HepG2 (cell line): ENCODE measurements around the gene SLC25A22. TPM values are rescaled to one million over a fixed set of nuclear protein-coding genes. Genes with fewer than 3 reads are reported as not detected.

Source experiments
- ATAC-seq: fragments of 200-7000 bp; cut with Tn5 transposase; 3 replicates; pipeline ENCODE4 v1.9.1; 2020; ENCODE audit warnings: mild to moderate bottlenecking, moderate library complexity
- BruUV-seq: library from RNA; stranded (reverse); fragments of 400-500 nt; replicated peaks from 2 replicates; lab custom pipeline; 2021; lab: Mats Ljungman, UMichigan
- CTCF ChIA-PET: fragments of 300-600 bp; formaldehyde crosslinking; extraction: SDS; loops from one replicate; lab custom pipeline; 2021; ENCODE audit warnings: low total read pairs, inconsistent platforms, low intra/inter-chr PET ratio; lab: Yijun Ruan, JAX
- POLR2A ChIA-PET: fragments of 350-600 bp; sonication (Branson Sonifier 250); formaldehyde crosslinking; loops from one replicate; lab custom pipeline; 2020; ENCODE audit warnings: antibody characterized with exemption, inconsistent platforms; lab: Yijun Ruan, JAX
- DNase-seq: peaks from one replicate; pipeline ENCODE4 v3.0.0-alpha.2; 2015; ENCODE audit warnings: low spot score
- FAIRE-seq: peaks from 3 replicates; lab custom pipeline; 2011; peaks lifted over from hg19 to GRCh38; lab: Jason Lieb, UNC
- H2AFZ ChIP-seq: one replicate; pipeline ENCODE4 v1.6.1; 2011; ENCODE audit warnings: low read length, inconsistent platforms
- H3K27ac ChIP-seq: fragments of 300-600 bp; 3 replicates; pipeline ENCODE4 v1.8.0; 2011; ENCODE audit warnings: mixed run types, mild to moderate bottlenecking, mixed read lengths, low read length, inconsistent platforms; ENCODE audit not compliant: insufficient read depth; ENCODE audit errors: extremely low read length
- H3K27me3 ChIP-seq, 2 experiments: fragments of 200-600 bp in 1 of 2; 2 replicates in 1 of 2; 3 replicates in 1 of 2; pipeline versions ENCODE4 v1.6.0 to v1.8.0; 2011; ENCODE audit warnings: low read length in 2 of 2, mild to moderate bottlenecking in 2 of 2, moderate library complexity in 2 of 2, inconsistent platforms in 1 of 2; ENCODE audit not compliant: insufficient read depth in 2 of 2, control insufficient read depth in 1 of 2
- H3K36me3 ChIP-seq, 2 experiments: fragments of 200-600 bp in 1 of 2; replicated peaks in 1 of 2; 2 replicates in 1 of 2; 3 replicates in 1 of 2; pipeline versions ENCODE4 v1.5.1 to v1.8.0; 2011; ENCODE audit warnings: low read length in 2 of 2, inconsistent platforms in 1 of 2; ENCODE audit not compliant: insufficient read depth in 2 of 2, control insufficient read depth in 1 of 2
- H3K4me1 ChIP-seq: 2 replicates; pipeline ENCODE4 v1.5.1; 2012; ENCODE audit warnings: low read length, inconsistent platforms; ENCODE audit not compliant: insufficient read depth
- H3K4me2 ChIP-seq: 2 replicates; pipeline ENCODE4 v1.6.0; 2011; ENCODE audit warnings: low read depth, low read length, inconsistent platforms
- H3K4me3 ChIP-seq, 3 experiments: fragments of 200-600 bp in 1 of 3; sonication (generic), shearing (Covaris generic) in 1 of 3; replicated peaks in 1 of 3; 2 replicates each; pipeline ENCODE4 v1.5.1; 2011 to 2016; ENCODE audit warnings: low read length in 3 of 3, inconsistent platforms in 2 of 3, low read depth in 2 of 3, mild to moderate bottlenecking in 2 of 3, control low read depth in 1 of 3, mixed read lengths in 1 of 3; ENCODE audit not compliant: insufficient read depth in 1 of 3
- H3K79me2 ChIP-seq: one replicate; pipeline ENCODE4 v1.6.1; 2011; ENCODE audit warnings: low read length, inconsistent platforms; ENCODE audit not compliant: insufficient read depth
- H3K9ac ChIP-seq: 2 replicates; pipeline ENCODE4 v1.6.0; 2011; ENCODE audit warnings: mild to moderate bottlenecking, low read depth, low read length, inconsistent platforms; ENCODE audit not compliant: insufficient read depth
- H3K9me3 ChIP-seq: 2 replicates; pipeline ENCODE4 v1.5.1; 2012; ENCODE audit warnings: mild to moderate bottlenecking, low read length
- H4K20me1 ChIP-seq: 2 replicates; pipeline ENCODE4 v1.6.0; 2011; ENCODE audit warnings: inconsistent platforms, mild to moderate bottlenecking, low read length, moderate library complexity; ENCODE audit not compliant: insufficient read depth
- HMG20A ChIP-seq: IDR thresholded peaks from 2 replicates; pipeline ENCODE4 v1.6.1; 2016; ENCODE audit warnings: borderline replicate concordance
- KDM4B ChIP-seq: sonication (generic); formaldehyde crosslinking; IDR thresholded peaks from 2 replicates; pipeline ENCODE4 v1.4.0; 2020; ENCODE audit warnings: missing genetic modification reagents
- KLF6 ChIP-seq: IDR thresholded peaks from 2 replicates; pipeline ENCODE4 v1.8.0; 2016; ENCODE audit warnings: missing biosample characterization, missing genetic modification reagents
- MTA1 ChIP-seq: sonication (generic); formaldehyde crosslinking; IDR thresholded peaks from 2 replicates; pipeline ENCODE4 v1.4.0; 2020; ENCODE audit warnings: missing genetic modification reagents, mild to moderate bottlenecking, borderline replicate concordance
- MXI1 ChIP-seq: IDR thresholded peaks from 3 replicates; pipeline ENCODE4 v1.6.1; 2012; ENCODE audit warnings: low read depth, low read length, inconsistent platforms, borderline replicate concordance
- POGZ ChIP-seq: sonication (generic); formaldehyde crosslinking; IDR thresholded peaks from 2 replicates; pipeline ENCODE4 v1.4.0; 2020; ENCODE audit warnings: mild to moderate bottlenecking, missing genetic modification reagents
- ZNF530 ChIP-seq: sonication (generic); formaldehyde crosslinking; IDR thresholded peaks from 2 replicates; pipeline ENCODE4 v1.5.0; 2020; ENCODE audit warnings: low read depth, mild to moderate bottlenecking, missing genetic modification reagents
- ZNF703 ChIP-seq: sonication (generic); formaldehyde crosslinking; IDR thresholded peaks from 2 replicates; pipeline ENCODE4 v1.5.1; 2020; ENCODE audit warnings: missing genetic modification reagents, mild to moderate bottlenecking, moderate library complexity, borderline replicate concordance
- ZXDC ChIP-seq: sonication (generic); formaldehyde crosslinking; IDR thresholded peaks from 2 replicates; pipeline ENCODE4 v1.5.0; 2020; ENCODE audit warnings: mild to moderate bottlenecking, missing genetic modification reagents
- WGBS: methylation state at CpG from one replicate; pipeline ENCODE4 v1.1.6; 2017; ENCODE audit warnings: low lambda C conversion rate; 5-methylcytosine and 5-hydroxymethylcytosine counted together
- in situ Hi-C: cut with HindIII; loops from 2 replicates; pipeline ENCODE4 v1.10.0; 2017; ENCODE audit warnings: low pct_unique_long_range_greater_than_20kb; ENCODE audit not compliant: extremely low pct_ligation_motif_present
- intact Hi-C: fragments of 100-400 bp; cut with micrococcal nuclease; formaldehyde crosslinking; loops from one replicate; pipeline ENCODE4 v1.10.0; 2022; ENCODE audit not compliant: unreplicated experiment
- polyA plus RNA-seq, 8 experiments: library from polyadenylated mRNA; depleted of rRNA in 3 of 8; stranded (reverse) in 7 of 8; unstranded in 1 of 8; fragments of >200 nt; fragmentation: Illumina TruSeq in 4 of 8; extraction: Trizol in 4 of 8; gene quantifications; 2 replicates each; pipeline versions ENCODE4 v1.2.1 to v1.2.3, GENCODE V29; 2011 to 2016; ENCODE audit warnings: low read depth in 4 of 8, missing spikeins in 1 of 8, mixed read lengths in 1 of 8; ENCODE audit not compliant: insufficient read depth in 1 of 8
- total RNA-seq, 5 experiments: library from RNA; depleted of rRNA; stranded (reverse); fragments of >200 nt; fragmentation: Illumina TruSeq; extraction: Trizol; gene quantifications; 2 replicates each; pipeline ENCODE4 v1.2.3, GENCODE V29; 2016; ENCODE audit warnings: low read depth in 1 of 5
- TF ChIP-seq, protein P1 (sequence below): IDR thresholded peaks from 2 replicates; pipeline ENCODE4 v1.6.1; 2016; ENCODE audit warnings: missing compliant biosample characterization, missing genetic modification reagents, borderline replicate concordance

Gene SLC25A22
- total and polyA plus RNA-seq, 2 of the 13 experiments (the other 11 are each of a cell fraction or from before 2014, with no cell fraction given): 12.4 to 19.2 TPM

DNA sequence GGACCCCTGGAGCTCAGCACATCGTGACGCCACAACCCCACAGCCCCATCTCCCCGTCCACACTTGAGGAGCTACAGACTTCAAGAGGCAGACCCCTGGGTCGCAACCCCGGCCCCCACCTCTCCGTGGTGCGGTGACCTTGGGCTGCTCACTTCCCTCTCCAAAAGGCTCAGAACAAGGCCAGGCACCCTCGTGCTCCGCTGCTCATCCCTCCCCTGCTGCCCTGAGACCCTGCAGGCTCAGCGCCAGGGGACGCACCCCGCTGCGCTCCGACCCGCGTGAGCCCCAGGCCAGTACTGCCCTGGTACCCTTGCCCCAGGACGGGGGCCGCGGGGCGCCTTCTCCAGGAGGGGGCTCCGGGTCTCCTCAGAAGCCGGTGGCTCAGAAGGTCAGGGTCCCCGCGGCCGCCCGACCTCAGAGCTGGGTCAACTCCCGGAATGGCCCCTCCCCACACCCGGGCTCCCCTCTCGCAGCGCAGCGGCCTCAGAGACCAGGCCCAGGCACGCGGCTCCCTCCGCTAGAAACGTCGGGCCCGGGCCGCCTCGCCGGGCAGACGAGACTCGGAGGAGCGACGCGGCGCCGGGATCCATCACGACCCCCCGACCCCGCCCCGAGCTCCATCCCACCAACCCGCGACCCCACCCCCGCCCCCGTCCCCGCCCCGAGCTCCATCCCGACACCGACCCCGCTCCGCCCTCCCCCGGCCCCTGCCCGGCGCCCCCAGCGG lies 21.4 kb downstream of the SLC25A22 start (continued):
- TF ChIP-seq ZNF530 (CRISPR knock-in tag) (peak; percentile 54; the same call in 1 of the 2 replicates), MXI1 (peak; percentile 21; the same call in 1 of the 3 replicates), ZNF703 (CRISPR knock-in tag) (no peak), ZXDC (CRISPR knock-in tag) (0 out of 2 replicates have a peak, but pooled peaks have one; percentile 23), MTA1 (CRISPR knock-in tag) (peak; percentile 35; the same call in 1 of the 2 replicates), HMG20A (CRISPR knock-in tag) (no peak)
- TF ChIP-seq, protein P1, sequence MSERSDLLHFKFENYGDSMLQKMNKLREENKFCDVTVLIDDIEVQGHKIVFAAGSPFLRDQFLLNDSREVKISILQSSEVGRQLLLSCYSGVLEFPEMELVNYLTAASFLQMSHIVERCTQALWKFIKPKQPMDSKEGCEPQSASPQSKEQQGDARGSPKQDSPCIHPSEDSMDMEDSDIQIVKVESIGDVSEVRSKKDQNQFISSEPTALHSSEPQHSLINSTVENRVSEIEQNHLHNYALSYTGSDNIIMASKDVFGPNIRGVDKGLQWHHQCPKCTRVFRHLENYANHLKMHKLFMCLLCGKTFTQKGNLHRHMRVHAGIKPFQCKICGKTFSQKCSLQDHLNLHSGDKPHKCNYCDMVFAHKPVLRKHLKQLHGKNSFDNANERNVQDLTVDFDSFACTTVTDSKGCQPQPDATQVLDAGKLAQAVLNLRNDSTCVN: no peak
- TF ChIP-seq, all 625 proteins: peak for 73

GRCh38 chr11:776263-776560 lies 21.9 kb downstream of the SLC25A22 start:
- FAIRE-seq (no peak), ATAC-seq (no peak)
- Histone ChIP-seq H3K4me2 (peak overlapping the region; percentile 98), H3K27me3 (no peaks in the 10 kb centered on the region), H3K79me2 (peaks cover 32% of the 10 kb centered on the region), H3K9ac (peak overlapping the region; percentile 78)
- BruUV-seq: no TSS peak
- TF ChIP-seq POGZ: 0 out of 2 replicates have a peak, but pooled peaks have one; percentile 18
- TF ChIP-seq KLF6 (CRISPR knock-in tag): 0 out of 2 replicates have a peak, but pooled peaks have one; percentile 3
- TF ChIP-seq KDM4B (CRISPR knock-in tag): no peak
- TF ChIP-seq, all 625 proteins: peak for 2
- Histone ChIP-seq H4K20me1 (peaks cover 6% of the 10 kb centered on the region), H3K4me3 (peak overlapping the region; percentile 87 to 92 (median 90)), H3K27ac (peak overlapping the region; percentile 75), H3K36me3 (peaks cover 13 to 33% of the 10 kb centered on the region in 2 experiments; a peak in 4 of 5 replicates), H3K9me3 (no peaks in the 10 kb centered on the region), H3K4me1 (peaks cover 42% of the 10 kb centered on the region), H2AFZ (no peak overlapping the region)
- POLR2A ChIA-PET: interaction anchor here (0.8 to 4.9 kb wide), 10 partner anchors 9 to 240 kb away, joined by 3 to 44 read pairs (median 6); partner anchors contain the start of genes PIDD1 and PNPLA2
- WGBS: 37% methylated on average over 11 of the region's 11 CpGs
- in situ Hi-C loops (no loop called here), intact Hi-C loops (loop anchor here (2.0 kb wide), 1 partner anchor 71 kb away; no protein-coding TSS in a partner anchor)
- CTCF ChIA-PET: no interaction called here
- DNase-seq: no peak
